ENCODE data around the gene TP73.

TP73 gene

DNA sequence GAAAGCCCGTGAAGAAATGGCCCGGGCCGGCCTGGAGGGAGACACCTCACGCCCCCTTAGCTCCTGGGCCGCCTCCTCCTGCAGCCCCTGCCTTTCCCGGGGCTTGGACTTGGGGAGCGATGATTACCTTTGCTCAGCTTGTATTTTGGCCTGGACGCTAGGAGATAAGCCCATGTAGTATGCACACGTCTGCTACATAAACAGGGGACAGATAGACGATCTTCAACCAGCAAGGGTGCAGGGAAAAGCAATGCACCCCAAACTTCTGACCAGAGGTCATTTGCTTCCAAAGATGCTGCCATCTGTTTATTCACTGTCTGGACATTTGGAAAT is 936 bp downstream of the TP73 start:
- Histone ChIP-seq H3K27ac (ENCODE audit: low read depth, low read length) (no peak overlapping the region), H3F3A (ENCODE audit: control insufficient read depth, insufficient read depth) (peaks cover 6% of the 10 kb centered on the region), H3K9me3 (ENCODE audit: control insufficient read depth, insufficient read depth, low read length) (no peaks in the 10 kb centered on the region), H3K27me3 (ENCODE audit: control insufficient read depth, low read length) (no peaks in the 10 kb centered on the region), H3K79me2 (ENCODE audit: control insufficient read depth, low read length) (peaks cover 68% of the 10 kb centered on the region), H3K4me2 (ENCODE audit: low read length) (peak overlapping the region; percentile 82), H3K4me3 (ENCODE audit: low read length) (peak overlapping the region; percentile 83), H3K9me2 (replicated peaks; ENCODE audit: control insufficient read depth, low read length) (no peaks in the 10 kb centered on the region), H4K20me1 (ENCODE audit: control insufficient read depth, insufficient read depth, low read depth, low read length) (no peaks in the 10 kb centered on the region), H3K4me1 (ENCODE audit: control insufficient read depth, low read length) (peaks cover 69% of the 10 kb centered on the region), H3K36me3 (ENCODE audit: control insufficient read depth, low read length) (peaks cover under 1% of the 10 kb centered on the region)
- TF ChIP-seq EZH2phosphoT487 (IDR thresholded peaks at IDR 0.05; ENCODE audit: borderline replicate concordance, low read length), result no peak
- TF ChIP-seq, protein P1, sequence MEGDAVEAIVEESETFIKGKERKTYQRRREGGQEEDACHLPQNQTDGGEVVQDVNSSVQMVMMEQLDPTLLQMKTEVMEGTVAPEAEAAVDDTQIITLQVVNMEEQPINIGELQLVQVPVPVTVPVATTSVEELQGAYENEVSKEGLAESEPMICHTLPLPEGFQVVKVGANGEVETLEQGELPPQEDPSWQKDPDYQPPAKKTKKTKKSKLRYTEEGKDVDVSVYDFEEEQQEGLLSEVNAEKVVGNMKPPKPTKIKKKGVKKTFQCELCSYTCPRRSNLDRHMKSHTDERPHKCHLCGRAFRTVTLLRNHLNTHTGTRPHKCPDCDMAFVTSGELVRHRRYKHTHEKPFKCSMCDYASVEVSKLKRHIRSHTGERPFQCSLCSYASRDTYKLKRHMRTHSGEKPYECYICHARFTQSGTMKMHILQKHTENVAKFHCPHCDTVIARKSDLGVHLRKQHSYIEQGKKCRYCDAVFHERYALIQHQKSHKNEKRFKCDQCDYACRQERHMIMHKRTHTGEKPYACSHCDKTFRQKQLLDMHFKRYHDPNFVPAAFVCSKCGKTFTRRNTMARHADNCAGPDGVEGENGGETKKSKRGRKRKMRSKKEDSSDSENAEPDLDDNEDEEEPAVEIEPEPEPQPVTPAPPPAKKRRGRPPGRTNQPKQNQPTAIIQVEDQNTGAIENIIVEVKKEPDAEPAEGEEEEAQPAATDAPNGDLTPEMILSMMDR (IDR thresholded peaks at IDR 0.05; ENCODE audit: low read depth, low read length, poor library complexity, severe bottlenecking), result no peak

DNA sequence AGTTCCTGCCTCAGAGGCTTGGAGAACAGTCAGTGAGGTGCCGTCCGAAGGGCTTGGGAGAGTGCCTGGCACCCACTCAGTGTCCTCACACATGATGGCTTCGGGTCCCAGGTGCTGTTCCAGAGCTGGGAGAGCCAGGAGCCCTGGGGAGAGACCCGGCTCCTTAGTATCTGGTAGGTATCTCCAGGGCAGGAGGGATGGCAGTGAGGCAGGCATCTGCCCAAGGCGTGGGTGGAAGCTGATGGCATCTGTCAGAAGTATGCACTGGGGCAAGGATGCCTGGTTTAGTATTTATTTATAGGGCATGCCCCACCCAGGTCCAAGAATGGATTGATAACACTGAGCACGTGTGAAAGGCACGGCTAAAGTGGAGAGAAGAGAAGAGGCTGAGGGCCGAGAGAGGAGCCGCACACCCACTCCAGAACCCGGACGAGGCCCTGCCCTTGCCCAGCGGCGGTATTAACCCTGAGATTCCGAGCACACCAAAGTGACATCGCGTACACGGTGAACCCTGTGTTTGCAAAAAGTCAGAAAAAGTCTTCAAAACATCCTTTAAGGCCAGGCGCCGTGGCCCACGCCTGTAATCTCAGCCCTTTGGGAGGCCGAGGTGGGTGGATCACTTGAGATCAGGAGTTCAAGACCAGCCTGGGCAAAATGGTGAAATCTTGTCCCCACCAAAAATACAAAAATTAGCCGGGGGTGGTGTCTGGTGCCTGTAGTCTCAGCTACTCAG is 2.4 kb downstream of the TP73 start:
- Histone ChIP-seq H3K36me3 (ENCODE audit: control insufficient read depth, low read length) (no peaks in the 10 kb centered on the region; the same call in 1 of the 2 replicates), H3F3A (ENCODE audit: control insufficient read depth, insufficient read depth) (peaks cover 5% of the 10 kb centered on the region; the same call in 1 of the 2 replicates), H3K4me3 (ENCODE audit: low read length) (peak overlapping the region; percentile 58), H3K9me3 (ENCODE audit: control insufficient read depth, insufficient read depth, low read length) (no peaks in the 10 kb centered on the region), H3K79me2 (ENCODE audit: control insufficient read depth, low read length) (peaks cover 69% of the 10 kb centered on the region), H3K4me1 (ENCODE audit: control insufficient read depth, low read length) (peaks cover 70% of the 10 kb centered on the region), H3K27me3 (ENCODE audit: control insufficient read depth, low read length) (no peaks in the 10 kb centered on the region), H3K4me2 (ENCODE audit: low read length) (peak overlapping the region; percentile 69), H3K27ac (ENCODE audit: low read depth, low read length) (no peak overlapping the region), H3K9me2 (replicated peaks; ENCODE audit: control insufficient read depth, low read length) (no peaks in the 10 kb centered on the region), H4K20me1 (ENCODE audit: control insufficient read depth, insufficient read depth, low read depth, low read length) (no peaks in the 10 kb centered on the region)
- TF ChIP-seq EZH2phosphoT487 (IDR thresholded peaks at IDR 0.05; ENCODE audit: borderline replicate concordance, low read length), result no peak
- TF ChIP-seq, protein P1 (IDR thresholded peaks at IDR 0.05; ENCODE audit: low read depth, low read length, poor library complexity, severe bottlenecking), result no peak

DNA sequence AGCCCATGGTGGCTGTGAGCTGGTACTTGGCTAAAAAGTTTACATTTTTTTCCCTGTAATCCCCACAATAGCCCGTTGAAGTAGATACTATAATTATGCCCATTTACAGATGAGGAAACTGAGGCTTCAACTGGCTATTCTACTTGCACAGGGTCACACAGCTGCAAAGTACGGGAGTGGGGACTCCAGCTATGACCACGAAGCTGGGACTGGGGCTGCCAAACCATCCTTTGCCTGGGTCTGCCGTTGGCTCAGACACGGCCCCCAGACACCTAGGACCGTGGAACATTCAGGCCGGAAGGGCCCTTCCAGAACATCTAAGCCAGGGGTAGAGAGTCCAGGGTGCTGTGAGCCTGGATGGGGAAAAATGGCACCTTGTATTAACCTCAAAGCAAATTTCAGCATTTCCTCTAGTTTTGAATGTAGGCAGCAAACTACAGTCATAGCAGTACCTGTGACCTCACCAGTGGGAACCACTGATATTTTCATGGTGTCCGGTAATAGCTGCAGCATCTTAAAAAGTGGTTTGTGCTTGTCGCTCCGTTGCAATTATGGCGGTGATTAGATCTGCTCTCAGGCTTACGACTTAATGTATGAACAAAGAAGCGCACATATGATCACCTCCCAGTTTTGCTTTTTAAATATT is 4.3 kb downstream of the TP73 start:
- Histone ChIP-seq H3K79me2 (ENCODE audit: control insufficient read depth, low read length) (peaks cover 86% of the 10 kb centered on the region), H3F3A (ENCODE audit: control insufficient read depth, insufficient read depth) (peaks cover 5% of the 10 kb centered on the region; the same call in 1 of the 2 replicates), H3K4me1 (ENCODE audit: control insufficient read depth, low read length) (peaks cover 84% of the 10 kb centered on the region), H4K20me1 (ENCODE audit: control insufficient read depth, insufficient read depth, low read depth, low read length) (no peaks in the 10 kb centered on the region), H3K27ac (ENCODE audit: low read depth, low read length) (peak overlapping the region; percentile 52), H3K9me2 (replicated peaks; ENCODE audit: control insufficient read depth, low read length) (no peaks in the 10 kb centered on the region), H3K36me3 (ENCODE audit: control insufficient read depth, low read length) (no peaks in the 10 kb centered on the region; the same call in 1 of the 2 replicates), H3K4me2 (ENCODE audit: low read length) (peak overlapping the region; percentile 69), H3K9me3 (ENCODE audit: control insufficient read depth, insufficient read depth, low read length) (no peaks in the 10 kb centered on the region), H3K27me3 (ENCODE audit: control insufficient read depth, low read length) (no peaks in the 10 kb centered on the region), H3K4me3 (ENCODE audit: low read length) (peak overlapping the region; percentile 58)
- TF ChIP-seq EZH2phosphoT487 (IDR thresholded peaks at IDR 0.05; ENCODE audit: borderline replicate concordance, low read length), result no peak
- TF ChIP-seq, protein P1 (IDR thresholded peaks at IDR 0.05; ENCODE audit: low read depth, low read length, poor library complexity, severe bottlenecking), result no peak

Measured in DOHH2 (cell line).